ENCODE data around the gene SLCO3A1. TPM values are rescaled to one million over a fixed set of nuclear protein-coding genes. Genes with fewer than 3 reads are reported as not detected.
A peak's percentile ranks its signal among the peaks of the same experiment; 100 is the strongest.

Gene SLCO3A1
- total and polyA plus RNA-seq, 4 donors: 9.6 to 60.7 (median 34.4) TPM

GRCh38 chr15:91880373-91880772, 26.9 kb downstream of the SLCO3A1 start:
- Histone ChIP-seq H3K27ac (ENCODE audit: low read depth in 1 of 2, low read length in 2 of 2) (no peak overlapping the region), H3K4me1 (ENCODE audit: control insufficient read depth in 1 of 2, insufficient read depth in 2 of 2, low read length in 2 of 2) (no peaks in the 10 kb centered on the region)
- intact Hi-C loops (cut with DNase I): no loop called here

GRCh38 chr15:91881569-91882297, 28.2 kb downstream of the SLCO3A1 start:
- Histone ChIP-seq H3K4me1 (ENCODE audit: control insufficient read depth in 1 of 2, insufficient read depth in 2 of 2, low read length in 2 of 2) (no peaks in the 10 kb centered on the region), H3K27me3 (ENCODE audit: control insufficient read depth in 1 of 2, insufficient read depth in 2 of 2, low read length in 1 of 2) (no peaks in the 10 kb centered on the region), H3K27ac (ENCODE audit: low read depth in 1 of 2, low read length in 2 of 2) (no peak overlapping the region), H3K36me3 (ENCODE audit: control insufficient read depth in 1 of 2, insufficient read depth in 2 of 2, low read length in 1 of 2) (no peaks in the 10 kb centered on the region), H3K9me3 (ENCODE audit: control insufficient read depth, low read length) (no peaks in the 10 kb centered on the region), H3K4me3 (ENCODE audit: low read length in 2 of 2) (no peak overlapping the region)
- intact Hi-C loops (cut with DNase I): no loop called here
- ATAC-seq (ENCODE audit: low FRiP score) (no peak), DNase-seq (no peak)
- WGBS, 2 donors: 81% methylated on average over 9 of the region's 9 CpGs

More at GRCh38 chr15:91880373-91880772, 26.9 kb downstream of the SLCO3A1 start:
- H3K36me3 ChIP-seq (ENCODE audit: control insufficient read depth in 1 of 2, insufficient read depth in 2 of 2, low read length in 1 of 2): no peaks in the 10 kb centered on the region
- no peaks in the 10 kb centered on the region for H3K27me3 ChIP-seq (ENCODE audit: control insufficient read depth in 1 of 2, insufficient read depth in 2 of 2, low read length in 1 of 2)
- ATAC-seq (ENCODE audit: low FRiP score): no peak
- H3K4me3 ChIP-seq (ENCODE audit: low read length in 2 of 2): no peak overlapping the region
- no peaks in the 10 kb centered on the region for H3K9me3 ChIP-seq (ENCODE audit: control insufficient read depth, low read length)
- no peak for DNase-seq
- 88 to 89% methylated on average over 3 of the region's 3 CpGs for WGBS, 2 donors

- H3K27ac ChIP-seq (ENCODE audit: low read depth in 1 of 2, low read length in 2 of 2): no peak overlapping the region
These were observed 29.5 kb downstream of the SLCO3A1 start for GRCh38 chr15:91882858-91883586.

GRCh38 chr15:91884606-91885005, 31.1 kb downstream of the SLCO3A1 start:
- Histone ChIP-seq H3K4me3 (ENCODE audit: low read length in 2 of 2) (no peak overlapping the region), H3K4me1 (ENCODE audit: control insufficient read depth in 1 of 2, insufficient read depth in 2 of 2, low read length in 2 of 2) (no peaks in the 10 kb centered on the region), H3K27ac (ENCODE audit: low read depth in 1 of 2, low read length in 2 of 2) (no peak overlapping the region), H3K36me3 (ENCODE audit: control insufficient read depth in 1 of 2, insufficient read depth in 2 of 2, low read length in 1 of 2) (no peaks in the 10 kb centered on the region), H3K27me3 (ENCODE audit: control insufficient read depth in 1 of 2, insufficient read depth in 2 of 2, low read length in 1 of 2) (no peaks in the 10 kb centered on the region), H3K9me3 (ENCODE audit: control insufficient read depth, low read length) (no peaks in the 10 kb centered on the region)
- no peak for DNase-seq
- intact Hi-C loops (cut with DNase I): no loop called here
- WGBS, 2 donors: 48 to 52% methylated on average over 3 of the region's 3 CpGs
- ATAC-seq (ENCODE audit: low FRiP score): no peak

More at GRCh38 chr15:91882858-91883586, 29.5 kb downstream of the SLCO3A1 start:
- no peaks in the 10 kb centered on the region for H3K9me3 ChIP-seq (ENCODE audit: control insufficient read depth, low read length)
- 73 to 78% methylated on average over 8 of the region's 8 CpGs for WGBS, 2 donors
- no peaks in the 10 kb centered on the region for H3K36me3 ChIP-seq (ENCODE audit: control insufficient read depth in 1 of 2, insufficient read depth in 2 of 2, low read length in 1 of 2)
- ATAC-seq (ENCODE audit: low FRiP score) (no peak), DNase-seq (no peak)
- no peak overlapping the region for H3K4me3 ChIP-seq (ENCODE audit: low read length in 2 of 2)
- H3K27me3 ChIP-seq (ENCODE audit: control insufficient read depth in 1 of 2, insufficient read depth in 2 of 2, low read length in 1 of 2): no peaks in the 10 kb centered on the region
- intact Hi-C loops (cut with DNase I): no loop called here
- H3K4me1 ChIP-seq (ENCODE audit: control insufficient read depth in 1 of 2, insufficient read depth in 2 of 2, low read length in 2 of 2): no peaks in the 10 kb centered on the region

- intact Hi-C loops (cut with DNase I): no loop called here
- no peaks in the 10 kb centered on the region for H3K27me3 ChIP-seq (ENCODE audit: control insufficient read depth in 1 of 2, insufficient read depth in 2 of 2, low read length in 1 of 2)
- DNase-seq (no peak), ATAC-seq (ENCODE audit: low FRiP score) (no peak)
- H3K4me1 ChIP-seq (ENCODE audit: control insufficient read depth in 1 of 2, insufficient read depth in 2 of 2, low read length in 2 of 2): no peaks in the 10 kb centered on the region
- no peak overlapping the region for H3K27ac ChIP-seq (ENCODE audit: low read depth in 1 of 2, low read length in 2 of 2)
- H3K4me3 ChIP-seq (ENCODE audit: low read length in 2 of 2): no peak overlapping the region
- 84 to 89% methylated on average over 7 of the region's 7 CpGs for WGBS, 2 donors
- no peaks in the 10 kb centered on the region for H3K9me3 ChIP-seq (ENCODE audit: control insufficient read depth, low read length)
- H3K36me3 ChIP-seq (ENCODE audit: control insufficient read depth in 1 of 2, insufficient read depth in 2 of 2, low read length in 1 of 2): no peaks in the 10 kb centered on the region
These were observed 31.5 kb downstream of the SLCO3A1 start for GRCh38 chr15:91885054-91885453.

GRCh38 chr15:91885714-91886270, 32.3 kb downstream of the SLCO3A1 start:
- ATAC-seq (ENCODE audit: low FRiP score): peak; percentile 53
- DNase-seq: no peak
- intact Hi-C loops (cut with DNase I): no loop called here
- H3K27ac ChIP-seq (ENCODE audit: low read depth in 1 of 2, low read length in 2 of 2): no peak overlapping the region
- WGBS, 2 donors: 89 to 93% methylated on average over 7 of the region's 7 CpGs
- H3K9me3 ChIP-seq (ENCODE audit: control insufficient read depth, low read length): no peaks in the 10 kb centered on the region
- H3K4me1 ChIP-seq (ENCODE audit: control insufficient read depth in 1 of 2, insufficient read depth in 2 of 2, low read length in 2 of 2): no peaks in the 10 kb centered on the region
- no peaks in the 10 kb centered on the region for H3K27me3 ChIP-seq (ENCODE audit: control insufficient read depth in 1 of 2, insufficient read depth in 2 of 2, low read length in 1 of 2)
- H3K36me3 ChIP-seq (ENCODE audit: control insufficient read depth in 1 of 2, insufficient read depth in 2 of 2, low read length in 1 of 2): no peaks in the 10 kb centered on the region
- no peak overlapping the region for H3K4me3 ChIP-seq (ENCODE audit: low read length in 2 of 2)

- WGBS, 2 donors: 76 to 82% methylated on average over 3 of the region's 3 CpGs
- Histone ChIP-seq H3K27me3 (ENCODE audit: control insufficient read depth in 1 of 2, insufficient read depth in 2 of 2, low read length in 1 of 2) (no peaks in the 10 kb centered on the region), H3K4me1 (ENCODE audit: control insufficient read depth in 1 of 2, insufficient read depth in 2 of 2, low read length in 2 of 2) (no peaks in the 10 kb centered on the region), H3K9me3 (ENCODE audit: control insufficient read depth, low read length) (no peaks in the 10 kb centered on the region), H3K4me3 (ENCODE audit: low read length in 2 of 2) (no peak overlapping the region), H3K36me3 (ENCODE audit: control insufficient read depth in 1 of 2, insufficient read depth in 2 of 2, low read length in 1 of 2) (no peaks in the 10 kb centered on the region), H3K27ac (ENCODE audit: low read depth in 1 of 2, low read length in 2 of 2) (no peak overlapping the region)
- DNase-seq (no peak), ATAC-seq (ENCODE audit: low FRiP score) (no peak)
- intact Hi-C loops (cut with DNase I): no loop called here
These were observed 33.4 kb downstream of the SLCO3A1 start for GRCh38 chr15:91886878-91887277.

GRCh38 chr15:91887321-91887720, 33.8 kb downstream of the SLCO3A1 start:
- H3K27ac ChIP-seq (ENCODE audit: low read depth in 1 of 2, low read length in 2 of 2): no peak overlapping the region

More at GRCh38 chr15:91887321-91887720, 33.8 kb downstream of the SLCO3A1 start:
- no peaks in the 10 kb centered on the region for H3K27me3 ChIP-seq (ENCODE audit: control insufficient read depth in 1 of 2, insufficient read depth in 2 of 2, low read length in 1 of 2)
- no peaks in the 10 kb centered on the region for H3K36me3 ChIP-seq (ENCODE audit: control insufficient read depth in 1 of 2, insufficient read depth in 2 of 2, low read length in 1 of 2)
- WGBS, 2 donors: 53 to 54% methylated on average over 6 of the region's 6 CpGs
- no peaks in the 10 kb centered on the region for H3K4me1 ChIP-seq (ENCODE audit: control insufficient read depth in 1 of 2, insufficient read depth in 2 of 2, low read length in 2 of 2)
- intact Hi-C loops (cut with DNase I): no loop called here
- DNase-seq (no peak), ATAC-seq (ENCODE audit: low FRiP score) (no peak)
- no peak overlapping the region for H3K4me3 ChIP-seq (ENCODE audit: low read length in 2 of 2)
- H3K9me3 ChIP-seq (ENCODE audit: control insufficient read depth, low read length): no peaks in the 10 kb centered on the region

Data from aorta (tissue), 5 donors.